HFF-Myc (cell line): Measurements from ENCODE around the gene CCL18.

ENCODE experiments used
- DNase-seq: peaks from one replicate; pipeline ENCODE4 v3.0.0-alpha.2; 2011; ENCODE audit warnings: low read depth; ENCODE audit errors: extremely low read depth
- H3K4me3 ChIP-seq: replicated peaks from 2 replicates; pipeline ENCODE4 v1.5.1; 2011; ENCODE audit warnings: low read depth, mild to moderate bottlenecking, control low read depth, low read length
- TF ChIP-seq, protein P1 (sequence below): IDR thresholded peaks from 2 replicates; pipeline ENCODE4 v1.5.1; 2012; ENCODE audit warnings: mild to moderate bottlenecking, low read depth, low read length, control low read depth; ENCODE audit errors: missing control alignments

The CCL18 gene

DNA sequence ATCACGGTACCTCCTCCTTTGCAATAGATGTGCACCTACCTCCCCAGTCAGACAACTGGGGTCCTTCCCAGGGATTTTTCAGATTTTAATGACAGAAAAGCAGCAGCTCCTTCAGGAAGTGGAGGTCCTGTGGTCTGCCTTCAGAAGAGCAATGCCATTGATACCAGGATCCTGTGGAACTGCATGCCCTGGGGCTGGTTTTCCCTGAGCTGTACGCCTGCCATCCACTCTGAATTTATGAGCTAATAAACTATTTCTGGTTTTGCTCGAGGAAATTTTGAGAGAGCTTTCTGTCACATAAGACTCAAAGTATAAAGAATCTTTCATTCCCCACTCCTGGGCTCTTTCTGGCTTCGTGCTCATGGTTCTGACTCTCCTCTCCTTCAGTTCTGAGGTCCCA lies 36.3 kb upstream of the CCL18 start:
- no peak overlapping the region for H3K4me3 ChIP-seq
- TF ChIP-seq, protein P1, sequence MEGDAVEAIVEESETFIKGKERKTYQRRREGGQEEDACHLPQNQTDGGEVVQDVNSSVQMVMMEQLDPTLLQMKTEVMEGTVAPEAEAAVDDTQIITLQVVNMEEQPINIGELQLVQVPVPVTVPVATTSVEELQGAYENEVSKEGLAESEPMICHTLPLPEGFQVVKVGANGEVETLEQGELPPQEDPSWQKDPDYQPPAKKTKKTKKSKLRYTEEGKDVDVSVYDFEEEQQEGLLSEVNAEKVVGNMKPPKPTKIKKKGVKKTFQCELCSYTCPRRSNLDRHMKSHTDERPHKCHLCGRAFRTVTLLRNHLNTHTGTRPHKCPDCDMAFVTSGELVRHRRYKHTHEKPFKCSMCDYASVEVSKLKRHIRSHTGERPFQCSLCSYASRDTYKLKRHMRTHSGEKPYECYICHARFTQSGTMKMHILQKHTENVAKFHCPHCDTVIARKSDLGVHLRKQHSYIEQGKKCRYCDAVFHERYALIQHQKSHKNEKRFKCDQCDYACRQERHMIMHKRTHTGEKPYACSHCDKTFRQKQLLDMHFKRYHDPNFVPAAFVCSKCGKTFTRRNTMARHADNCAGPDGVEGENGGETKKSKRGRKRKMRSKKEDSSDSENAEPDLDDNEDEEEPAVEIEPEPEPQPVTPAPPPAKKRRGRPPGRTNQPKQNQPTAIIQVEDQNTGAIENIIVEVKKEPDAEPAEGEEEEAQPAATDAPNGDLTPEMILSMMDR: no peak
- DNase-seq: no peak

DNA sequence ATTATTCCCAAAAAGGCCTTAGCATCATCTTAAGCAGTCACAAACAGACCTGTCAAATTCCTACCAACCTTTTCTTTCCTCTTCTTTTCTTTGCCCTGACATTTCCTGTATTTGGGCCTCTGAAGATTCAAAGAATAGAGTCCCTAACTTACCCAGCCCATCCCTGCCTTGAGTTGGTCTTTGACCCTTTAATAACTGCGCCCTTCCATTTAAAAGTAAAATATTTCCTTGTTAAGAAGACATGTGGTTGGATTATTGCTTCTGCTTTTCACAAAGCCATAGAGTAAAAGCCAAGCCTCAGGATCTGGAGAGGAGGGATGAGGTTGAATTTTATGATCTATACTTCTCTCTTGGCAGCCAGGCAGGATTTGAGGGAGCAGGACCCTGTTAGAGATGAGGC lies 33.1 kb upstream of the CCL18 start:
- TF ChIP-seq, protein P1: no peak
- DNase-seq: no peak
- H3K4me3 ChIP-seq: no peak overlapping the region

DNA sequence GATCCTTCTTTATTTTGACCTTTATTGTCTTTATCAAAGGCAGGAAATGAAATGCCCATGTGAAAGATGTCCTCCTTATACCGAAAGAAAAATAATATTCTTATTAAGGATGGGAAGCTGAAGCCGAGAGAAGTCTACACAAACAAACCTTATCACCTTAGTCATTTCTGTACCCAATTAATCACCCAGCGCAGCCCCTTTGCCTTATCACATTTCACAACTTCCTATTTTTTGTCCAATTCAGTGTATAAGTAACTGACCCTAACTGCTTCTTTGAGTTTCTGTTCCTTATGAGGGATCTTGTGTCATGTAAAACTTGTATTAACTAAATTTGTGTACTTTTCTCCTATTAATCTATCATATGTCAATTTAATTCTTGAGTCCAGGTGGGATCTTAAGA lies 29.9 kb upstream of the CCL18 start:
- TF ChIP-seq, protein P1: no peak
- no peak overlapping the region for H3K4me3 ChIP-seq
- DNase-seq: no peak

DNA sequence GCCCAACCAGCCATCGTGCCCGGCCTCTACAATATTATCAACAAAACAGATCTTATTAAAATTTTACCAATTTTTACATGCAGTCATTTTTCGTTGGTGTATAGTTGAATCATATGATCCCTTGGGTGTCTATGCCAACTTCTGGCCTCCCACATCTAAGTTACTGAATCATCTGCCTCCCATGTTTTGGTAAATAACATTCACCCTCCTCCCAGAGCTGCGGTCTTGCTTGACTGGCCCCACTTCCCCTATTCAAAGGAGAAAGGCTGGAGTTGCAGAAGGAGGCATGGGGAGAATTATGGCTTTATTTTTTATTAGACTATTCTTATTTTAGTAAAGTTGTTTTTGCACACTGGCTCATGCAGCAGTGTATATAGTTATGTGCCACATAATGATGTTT lies 27.8 kb upstream of the CCL18 start:
- no peak for DNase-seq
- H3K4me3 ChIP-seq: no peak overlapping the region
- TF ChIP-seq, protein P1: no peak

DNA sequence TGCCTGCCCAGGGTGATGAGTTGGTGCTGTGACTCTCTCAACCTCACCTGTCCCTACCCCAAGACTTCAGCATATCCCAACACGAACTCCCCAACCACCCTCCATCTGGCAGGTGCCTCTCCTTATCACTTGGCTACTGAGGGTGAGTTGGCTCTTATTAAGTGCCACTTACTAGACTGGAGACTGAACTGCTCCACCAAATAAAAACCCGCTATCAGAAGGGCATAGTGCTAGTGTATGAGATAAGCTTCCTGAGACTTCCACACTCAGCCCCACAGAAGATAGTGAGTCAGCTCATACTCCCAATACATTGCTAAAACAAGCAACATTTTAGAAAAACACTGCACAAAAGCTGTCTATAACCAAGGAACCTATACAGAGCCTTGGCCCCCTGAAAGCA lies 16.0 kb upstream of the CCL18 start:
- TF ChIP-seq, protein P1: no peak
- no peak for DNase-seq
- no peak overlapping the region for H3K4me3 ChIP-seq

DNA sequence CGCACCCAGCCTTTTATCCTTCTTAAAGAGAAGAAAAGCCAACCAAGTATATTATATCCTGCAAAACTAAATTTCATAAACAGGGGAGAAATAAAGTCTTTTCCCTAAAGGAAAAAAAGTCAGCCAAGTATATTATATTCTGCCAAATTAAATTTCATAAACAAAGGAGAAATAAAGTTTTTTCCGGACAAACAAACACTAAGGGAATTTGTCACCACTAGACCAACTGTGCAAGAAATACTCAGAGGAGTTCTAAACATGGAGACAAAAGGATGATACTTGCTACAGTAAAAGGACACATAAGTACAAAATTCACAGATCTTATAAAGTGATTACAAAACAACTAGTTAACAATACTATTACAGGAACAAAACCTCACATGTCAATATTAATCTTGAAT lies 14.4 kb upstream of the CCL18 start:
- H3K4me3 ChIP-seq: no peak overlapping the region
- TF ChIP-seq, protein P1: no peak
- no peak for DNase-seq

DNA sequence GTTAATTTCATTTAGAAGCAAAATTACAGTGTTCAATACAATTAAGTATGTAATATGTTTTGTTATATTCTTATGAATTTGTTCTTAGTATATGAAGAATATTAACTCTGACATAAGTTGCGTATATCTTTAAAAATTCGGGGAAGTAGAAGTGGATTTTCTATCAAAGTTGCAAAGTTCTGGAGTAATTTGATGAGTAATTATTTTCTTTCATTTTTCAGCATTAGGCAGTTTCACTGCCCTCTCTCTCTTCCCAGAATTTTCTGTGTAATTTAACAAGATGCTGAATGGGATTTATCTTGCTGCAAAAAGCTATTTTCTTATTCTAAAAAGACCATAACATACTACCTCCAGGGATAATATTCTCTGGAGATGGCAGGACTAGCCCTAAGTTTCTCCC lies 8.9 kb upstream of the CCL18 start:
- no peak overlapping the region for H3K4me3 ChIP-seq
- no peak for DNase-seq
- TF ChIP-seq, protein P1: no peak
